ENCODE results near the gene TRAM2. TPM values are rescaled to one million over a fixed set of nuclear protein-coding genes. Genes with fewer than 3 reads are reported as not detected.

The TRAM2 gene
- total and polyA plus RNA-seq, 2 of the 4 experiments (the other 2 are of a cell fraction): 77.2 to 95.7 TPM

GRCh38 chr6:52558266-52559000, 18.4 kb downstream of the TRAM2 start:
- CTCF ChIA-PET: no interaction called here
- intact Hi-C loops (cut with micrococcal nuclease): loop anchor here (1.0 kb wide), 1 partner anchor 9 kb away; no protein-coding TSS in a partner anchor

More at GRCh38 chr6:52558266-52559000, 18.4 kb downstream of the TRAM2 start:
- no TSS peak for BruUV-seq (replicated peaks)
- Histone ChIP-seq H3K18ac (ENCODE audit: low read depth, low read length) (peak overlapping the region; percentile 92), H2AFZ (replicated peaks; ENCODE audit: low read length, poor library complexity) (no peak overlapping the region), H3K27ac (ENCODE audit: insufficient read depth, low read length) (peak overlapping the region; percentile 83), H3K9me3 (ENCODE audit: control insufficient read depth, insufficient read depth, low read length) (no peaks in the 10 kb centered on the region), H3K56ac (ENCODE audit: extremely low read depth, insufficient read depth, low read length) (peak overlapping the region; percentile 40; the same call in 1 of the 2 replicates), H3K79me1 (ENCODE audit: low read depth in 1 of 2, low read length in 2 of 2) (peaks cover 8 to 56% of the 10 kb centered on the region in 2 experiments; a peak in 3 of 4 replicates), H3K27me3 (ENCODE audit: control insufficient read depth, insufficient read depth, low read length) (no peaks in the 10 kb centered on the region), H3K23ac (ENCODE audit: low read depth, low read length) (peak overlapping the region; percentile 57), H2BK5ac (ENCODE audit: low read depth, low read length, poor library complexity, severe bottlenecking) (peak overlapping the region; percentile 93), H2AK5ac (ENCODE audit: low read depth, low read length) (peak overlapping the region; percentile 68), H2AK9ac (replicated peaks; ENCODE audit: low read depth, low read length, poor library complexity) (peak overlapping the region; percentile 20), H3K4me3 (ENCODE audit: insufficient read depth, low read depth, low read length) (no peak overlapping the region), H4K5ac (ENCODE audit: low read depth, low read length) (peak overlapping the region; percentile 60), H3K4ac (ENCODE audit: low read depth, low read length) (peak overlapping the region; percentile 76), H3K4me2 (ENCODE audit: low read depth, low read length) (peak overlapping the region; percentile 83), H3K9ac (ENCODE audit: low read depth, low read length) (peak overlapping the region; percentile 33), H4K91ac (ENCODE audit: insufficient read depth, low read depth, low read length) (peak overlapping the region; percentile 77), H3K14ac (replicated peaks; ENCODE audit: low read depth, low read length) (peak overlapping the region; percentile 80), H3K9me1 (ENCODE audit: insufficient read depth, low read length) (peaks cover 18% of the 10 kb centered on the region), H2BK15ac (ENCODE audit: low read depth, low read length) (peak overlapping the region; percentile 52; the same call in 2 of the 3 replicates), H3K4me1 (ENCODE audit: control insufficient read depth, insufficient read depth, low read length) (peaks cover 38% of the 10 kb centered on the region), H2BK20ac (ENCODE audit: low read depth, low read length) (peak overlapping the region; percentile 72), H4K8ac (ENCODE audit: low read depth in 2 of 2, low read length in 2 of 2) (peak overlapping the region; percentile 27 to 88; a peak in 3 of 4 replicates), H2BK120ac (ENCODE audit: low read depth, low read length) (peak overlapping the region; percentile 91), H4K20me1 (ENCODE audit: insufficient read depth, low read length) (peaks cover 32% of the 10 kb centered on the region; the same call in 1 of the 2 replicates), H3K36me3 (ENCODE audit: control insufficient read depth, insufficient read depth, low read length) (0 out of 2 replicates have a peak, but pooled peaks cover 3% of the 10 kb centered on the region)
- POLR2A ChIA-PET (ENCODE audit: unreplicated experiment): no interaction called here
- ATAC-seq (ENCODE audit: low read depth) (peak; percentile 33), DNase-seq (no peak)
- TF ChIP-seq RFX5 (IDR thresholded peaks at IDR 0.05; ENCODE audit: low read depth, low read length) (no peak), CEBPB (IDR thresholded peaks at IDR 0.05; ENCODE audit: low read depth, low read length) (peak; percentile 66)
- no CpG with 5 or more reads among the region's 6 CpGs for WGBS, 2 experiments (ENCODE audit: extremely low coverage in 2 of 2, insufficient read length in 1 of 2)
- dilution Hi-C loops (cut with HindIII; ENCODE audit: low sequenced_read_pairs, unreplicated experiment): no loop called here
- in situ Hi-C loops (cut with MboI; ENCODE audit: low sequenced_read_pairs): no loop called here

Data from IMR-90 (cell line).